WTC11 (cell line): ENCODE measurements around the gene OSGEP. TPM values are rescaled to one million over a fixed set of nuclear protein-coding genes. Genes with fewer than 3 reads are reported as not detected.

Source experiments
- ATAC-seq: fragments of 200-7000 bp; cut with Tn5 transposase; 2 replicates; pipeline ENCODE4 v1.10.0; 2021; ENCODE audit warnings: mild to moderate bottlenecking, moderate library complexity
- CTCF ChIA-PET: fragments of 300-600 bp; sonication (Branson Sonifier 250); formaldehyde crosslinking; loops from one replicate; lab custom pipeline; 2021; ENCODE audit warnings: antibody characterized with exemption; lab: Charles Lee
- POLR2A ChIA-PET: fragments of 350-600 bp; sonication (Branson Sonifier 250); formaldehyde crosslinking; loops from one replicate; lab custom pipeline; 2021; ENCODE audit warnings: antibody characterized with exemption; lab: Charles Lee
- DNase-seq: peaks from one replicate; pipeline ENCODE4 v3.0.0; 2021; ENCODE audit warnings: low spot score
- H3K27ac Mint-ChIP-seq: 2 replicates; pipeline ENCODE4 v1.8.0; 2021; ENCODE audit warnings: mixed read lengths
- H3K27me3 Mint-ChIP-seq: 2 replicates; pipeline ENCODE4 v1.8.0; 2021; ENCODE audit warnings: low read depth, mild to moderate bottlenecking, moderate library complexity, mixed read lengths
- H3K36me3 Mint-ChIP-seq: 2 replicates; pipeline ENCODE4 v1.8.0; 2021; ENCODE audit warnings: mixed read lengths
- H3K4me1 Mint-ChIP-seq: 2 replicates; pipeline ENCODE4 v1.8.0; 2022; ENCODE audit warnings: mixed read lengths
- H3K4me3 Mint-ChIP-seq: 2 replicates; pipeline ENCODE4 v1.8.0; 2021; ENCODE audit warnings: mild to moderate bottlenecking, moderate library complexity, mixed read lengths
- H3K9me3 Mint-ChIP-seq: 2 replicates; pipeline ENCODE4 v1.8.0; 2021; ENCODE audit warnings: mixed read lengths
- AR ChIP-seq: fragments of 250-450 bp; sonication (Bioruptor Pico); IDR thresholded peaks from 2 replicates; pipeline ENCODE4 v1.9.0; 2021; ENCODE audit warnings: mild to moderate bottlenecking
- CREM ChIP-seq: sonication (generic); formaldehyde crosslinking; IDR thresholded peaks from 2 replicates; pipeline ENCODE4 v1.8.1; 2022; ENCODE audit warnings: mild to moderate bottlenecking, missing genetic modification reagents, moderate library complexity
- CTCF ChIP-seq: fragments of 200-600 bp; IDR thresholded peaks from 2 replicates; pipeline ENCODE4 v1.8.0; 2022; ENCODE audit warnings: antibody characterized with exemption
- E2F1 ChIP-seq: sonication (generic); formaldehyde crosslinking; IDR thresholded peaks from 2 replicates; pipeline ENCODE4 v1.8.0; 2022; ENCODE audit warnings: mild to moderate bottlenecking, missing genetic modification reagents
- EMX1 ChIP-seq: fragments of 250-450 bp; sonication (Bioruptor Pico); IDR thresholded peaks from 2 replicates; pipeline ENCODE4 v1.8.0; 2021; ENCODE audit warnings: mild to moderate bottlenecking
- GTF2I ChIP-seq: fragments of 250-450 bp; sonication (Bioruptor Pico); conservative IDR thresholded peaks from 2 replicates; pipeline ENCODE4 v1.4.0; 2021; ENCODE audit warnings: mild to moderate bottlenecking
- IRF2 ChIP-seq: sonication (generic); formaldehyde crosslinking; IDR thresholded peaks from 2 replicates; pipeline ENCODE4 v1.8.0; 2022; ENCODE audit warnings: low read depth, missing genetic modification reagents, borderline replicate concordance
- JUN ChIP-seq: sonication (generic); formaldehyde crosslinking; IDR thresholded peaks from 2 replicates; pipeline ENCODE4 v1.8.0; 2023; ENCODE audit warnings: mild to moderate bottlenecking, missing genetic modification reagents
- PRDM15 ChIP-seq: sonication (generic); formaldehyde crosslinking; IDR thresholded peaks from 2 replicates; pipeline ENCODE4 v1.8.0; 2022; ENCODE audit warnings: missing genetic modification reagents
- PRRX2 ChIP-seq: fragments of 250-450 bp; sonication (Bioruptor Pico); IDR thresholded peaks from 2 replicates; pipeline ENCODE4 v1.8.0; 2021; ENCODE audit warnings: mild to moderate bottlenecking
- ZBTB21 ChIP-seq: sonication (generic); formaldehyde crosslinking; IDR thresholded peaks from 2 replicates; pipeline ENCODE4 v1.8.1; 2023; ENCODE audit warnings: mild to moderate bottlenecking, missing genetic modification reagents, borderline replicate concordance
- ZBTB43 ChIP-seq: sonication (generic); formaldehyde crosslinking; IDR thresholded peaks from 2 replicates; pipeline ENCODE4 v1.8.1; 2023; ENCODE audit warnings: mild to moderate bottlenecking, missing genetic modification reagents
- ZNF317 ChIP-seq: sonication (generic); formaldehyde crosslinking; IDR thresholded peaks from 2 replicates; pipeline ENCODE4 v1.8.1; 2023; ENCODE audit warnings: low read depth, mild to moderate bottlenecking, moderate library complexity, missing genetic modification reagents, borderline replicate concordance
- ZNF671 ChIP-seq: fragments of 250-450 bp; sonication (Bioruptor Pico); IDR thresholded peaks from 2 replicates; pipeline ENCODE4 v1.8.0; 2021; ENCODE audit warnings: mild to moderate bottlenecking
- ZSCAN18 ChIP-seq: fragments of 250-450 bp; sonication (Bioruptor Pico); IDR thresholded peaks from 2 replicates; pipeline ENCODE4 v2.1.2; 2022; ENCODE audit warnings: mild to moderate bottlenecking, moderate library complexity
- total RNA-seq: library from RNA; stranded (reverse); gene quantifications from 3 replicates; pipeline ENCODE4 v1.2.3, GENCODE V29; 2021

OSGEP gene
- total RNA-seq, 1 experiment from 2014 or later = 40.0 TPM

GRCh38 chr14:20438664-20439063 lies 15.9 kb downstream of the OSGEP start (continued):
- no peak for TF ChIP-seq ZSCAN18 (CRISPR knock-in tag)

GRCh38 chr14:20436363-20436755 lies 18.3 kb downstream of the OSGEP start:
- no peak for TF ChIP-seq ZBTB43 (CRISPR knock-in tag)
- 0 out of 2 replicates have a peak, but pooled peaks have one; percentile 27 for TF ChIP-seq PRDM15 (CRISPR knock-in tag)
- H3K9me3 Mint-ChIP-seq = no peaks in the 10 kb centered on the region
- ATAC-seq (no peak), DNase-seq (no peak)
- POLR2A ChIA-PET = no interaction called here
- H3K27ac Mint-ChIP-seq = no peak overlapping the region
- H3K4me1 Mint-ChIP-seq = peaks cover 13% of the 10 kb centered on the region
- H3K27me3 Mint-ChIP-seq = peaks cover 34% of the 10 kb centered on the region
- H3K4me3 Mint-ChIP-seq = no peak overlapping the region
- H3K36me3 Mint-ChIP-seq = no peaks in the 10 kb centered on the region
- CTCF ChIA-PET = interaction anchor here (0.6 to 2.4 kb wide), 2 partner anchors 12 to 21 kb away, joined by 3 to 21 read pairs; no protein-coding TSS in a partner anchor

- peaks cover 13% of the 10 kb centered on the region for H3K4me1 Mint-ChIP-seq
- H3K27ac Mint-ChIP-seq = no peak within 1 kb of the TSS
- ChIA-PET POLR2A (interaction anchor here (0.7 to 1.5 kb wide), 3 partner anchors 19 to 92 kb away, joined by 4 to 8 read pairs (median 8); partner anchors contain the start of genes APEX1, OSGEP, PARP2 and PIP4P1), CTCF (interaction anchor here (0.6 to 2.4 kb wide), 3 partner anchors 12 to 177 kb away, joined by 3 to 21 read pairs (median 4); no protein-coding TSS in a partner anchor)
- peaks cover 34% of the 10 kb centered on the region for H3K27me3 Mint-ChIP-seq
- H3K4me3 Mint-ChIP-seq = peak within 1 kb of the TSS; percentile 73
- H3K9me3 Mint-ChIP-seq = no peaks in the 10 kb centered on the region
- H3K36me3 Mint-ChIP-seq = no peaks in the 10 kb centered on the region
- ATAC-seq = peak; percentile 18
- no peak for DNase-seq
- no peak for TF ChIP-seq CTCF
- no peak for TF ChIP-seq IRF2 (CRISPR knock-in tag)
- no peak for TF ChIP-seq ZNF671 (CRISPR knock-in tag)
- TF ChIP-seq CREM (CRISPR knock-in tag) = no peak
- no peak for TF ChIP-seq ZNF317 (CRISPR knock-in tag)
- no peak for TF ChIP-seq AR (CRISPR knock-in tag)
- no peak for TF ChIP-seq JUN (CRISPR knock-in tag)
- no peak for TF ChIP-seq EMX1
- no peak for TF ChIP-seq E2F1 (CRISPR knock-in tag)
- TF ChIP-seq ZBTB21 (CRISPR knock-in tag) = no peak
- TF ChIP-seq PRDM15 (CRISPR knock-in tag) = no peak
- TF ChIP-seq PRRX2 (CRISPR knock-in tag) = no peak
- TF ChIP-seq GTF2I (CRISPR knock-in tag) = no peak
These were observed 18.8 kb downstream of the OSGEP start, which contains the start of gene KLHL33 for GRCh38 chr14:20435582-20436362. Gene KLHL33 (minus strand): TSS chr14:20436166. CDS start chr14:20435811, 355 bp downstream.
